Gastroesophageal sphincter (tissue), 3 donors: ENCODE results near the gene KPNB1.

Source experiments
- EP300 ChIP-seq: sonication (generic); formaldehyde crosslinking; IDR thresholded peaks from one replicate; pipeline ENCODE4 v1.6.1; 2017; ENCODE audit warnings: antibody characterized with exemption, mild to moderate bottlenecking
- POLR2A ChIP-seq, 2 donors: fragments of 450-650 bp; IDR thresholded peaks; one replicate each; pipeline ENCODE4 v1.6.1; 2017; ENCODE audit warnings: antibody characterized with exemption in 2 of 2, mild to moderate bottlenecking in 2 of 2, moderate library complexity in 1 of 2
- POLR2AphosphoS5 ChIP-seq: sonication (generic); formaldehyde crosslinking; IDR thresholded peaks from one replicate; pipeline ENCODE4 v1.6.1; 2017; ENCODE audit warnings: antibody characterized with exemption
- TF ChIP-seq, protein P1 (sequence below), 4 experiments: fragments of 200-600 bp in 2 of 4; fragments of 450-650 bp in 2 of 4; sonication (generic) in 1 of 4; IDR thresholded peaks; one replicate each; pipeline ENCODE4 v1.5.1; 2017 to 2019; ENCODE audit warnings: antibody characterized with exemption in 4 of 4, mild to moderate bottlenecking in 2 of 4, moderate library complexity in 2 of 4

DNA sequence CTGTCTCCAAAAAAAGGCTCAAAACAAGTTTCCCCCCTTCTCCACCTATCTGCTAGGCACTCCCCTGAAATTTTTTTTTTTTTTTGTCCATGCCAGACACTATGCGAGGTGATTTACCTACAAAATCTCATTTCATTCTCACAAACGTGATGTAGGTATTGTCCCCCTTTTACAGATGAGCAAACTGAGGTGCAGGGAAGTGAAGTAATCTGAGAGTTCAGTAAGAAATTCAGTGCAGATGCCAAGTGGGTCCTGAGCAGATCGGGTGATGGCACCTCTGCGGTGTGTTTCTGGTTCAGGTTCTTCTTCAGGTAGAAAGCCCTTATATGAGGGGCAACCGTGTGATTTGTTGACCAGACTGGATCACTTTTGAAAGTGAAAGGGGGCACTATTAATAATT lies 54.0 kb downstream of the KPNB1 start:
- no peak for TF ChIP-seq POLR2A (IDR thresholded peaks at IDR 0.05)
- TF ChIP-seq, protein P1, sequence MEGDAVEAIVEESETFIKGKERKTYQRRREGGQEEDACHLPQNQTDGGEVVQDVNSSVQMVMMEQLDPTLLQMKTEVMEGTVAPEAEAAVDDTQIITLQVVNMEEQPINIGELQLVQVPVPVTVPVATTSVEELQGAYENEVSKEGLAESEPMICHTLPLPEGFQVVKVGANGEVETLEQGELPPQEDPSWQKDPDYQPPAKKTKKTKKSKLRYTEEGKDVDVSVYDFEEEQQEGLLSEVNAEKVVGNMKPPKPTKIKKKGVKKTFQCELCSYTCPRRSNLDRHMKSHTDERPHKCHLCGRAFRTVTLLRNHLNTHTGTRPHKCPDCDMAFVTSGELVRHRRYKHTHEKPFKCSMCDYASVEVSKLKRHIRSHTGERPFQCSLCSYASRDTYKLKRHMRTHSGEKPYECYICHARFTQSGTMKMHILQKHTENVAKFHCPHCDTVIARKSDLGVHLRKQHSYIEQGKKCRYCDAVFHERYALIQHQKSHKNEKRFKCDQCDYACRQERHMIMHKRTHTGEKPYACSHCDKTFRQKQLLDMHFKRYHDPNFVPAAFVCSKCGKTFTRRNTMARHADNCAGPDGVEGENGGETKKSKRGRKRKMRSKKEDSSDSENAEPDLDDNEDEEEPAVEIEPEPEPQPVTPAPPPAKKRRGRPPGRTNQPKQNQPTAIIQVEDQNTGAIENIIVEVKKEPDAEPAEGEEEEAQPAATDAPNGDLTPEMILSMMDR (IDR thresholded peaks at IDR 0.05) = no peak
- TF ChIP-seq POLR2AphosphoS5 = no peak
- no peak for TF ChIP-seq EP300
